Right lobe of liver (tissue), 4 donors: Measurements from ENCODE around the gene CASZ1.

Source experiments
- CTCF ChIP-seq, 4 donors: fragments of 200-600 bp in 3 of 4; fragments of 450-650 bp in 1 of 4; IDR thresholded peaks; one replicate each; pipeline versions ENCODE4 v1.5.1 to v1.8.0; 2016 to 2022; ENCODE audit warnings: antibody characterized with exemption in 4 of 4, mild to moderate bottlenecking in 2 of 4
- POLR2A ChIP-seq: fragments of 450-650 bp; IDR thresholded peaks from one replicate; pipeline ENCODE4 v1.6.1; 2017; ENCODE audit warnings: antibody characterized with exemption, mild to moderate bottlenecking
- donor health status: DM: no; HTN: no; CAD: no.
- donor health status: DM: no; HTN: no; CAD: no.
- donor health status: DM: no; HTN: yes; CAD: no.

- no peak for TF ChIP-seq CTCF (IDR thresholded peaks at IDR 0.05)
- no peak for TF ChIP-seq POLR2A
These were observed 32.1 kb downstream of the CASZ1 start for GRCh38 chr1:10764296-10764798.
